ENCODE data around the gene ADAM22.

The ADAM22 gene

DNA sequence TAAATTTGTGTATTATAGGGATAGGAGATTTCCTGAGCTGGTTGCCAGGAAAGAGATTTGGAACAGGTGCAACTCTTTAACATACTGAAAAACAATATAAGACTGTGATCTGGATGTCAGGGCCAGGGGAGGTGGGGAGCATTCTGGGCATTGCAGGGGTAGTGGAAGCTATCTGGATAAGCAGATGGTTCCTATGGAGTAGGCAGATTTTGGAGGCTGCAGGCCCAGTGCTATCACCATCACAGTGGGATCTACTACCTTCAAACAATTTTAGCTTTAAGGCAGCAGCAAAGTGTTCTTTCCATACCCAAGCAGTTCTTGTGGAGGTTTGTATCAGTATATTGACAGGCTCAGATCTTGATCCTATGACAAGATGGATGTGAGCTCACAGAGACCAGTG is 71.1 kb downstream of the ADAM22 start:
- no peak for TF ChIP-seq CTCF (IDR thresholded peaks at IDR 0.05; ENCODE audit: low read depth, low read length)
- Histone ChIP-seq H3K4me1 (no peaks in the 10 kb centered on the region), H3K27me3 (no peaks in the 10 kb centered on the region), H3K4me3 (ENCODE audit: low read depth, low read length) (no peak overlapping the region), H3K36me3 (no peaks in the 10 kb centered on the region), H3K9me3 (no peaks in the 10 kb centered on the region)
- no peak for DNase-seq

DNA sequence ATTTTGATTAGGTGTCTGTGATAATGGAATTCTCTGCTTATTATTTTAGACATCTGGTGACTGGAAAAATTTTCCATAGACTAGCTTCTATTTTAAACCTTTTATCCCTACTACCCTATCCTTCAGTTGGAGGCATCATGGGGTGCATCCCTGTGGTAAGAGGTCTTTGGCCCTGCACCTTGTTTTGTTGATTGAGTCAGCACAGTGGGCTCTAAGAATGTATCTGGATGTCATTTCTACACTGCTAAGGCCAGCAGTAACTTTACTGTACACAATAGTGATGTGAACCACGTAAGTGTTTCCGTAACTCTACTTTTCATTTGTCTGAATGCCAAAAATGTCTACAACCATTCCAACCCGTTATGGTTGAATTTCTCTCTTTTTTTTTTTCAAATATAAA is 75.6 kb downstream of the ADAM22 start:
- no peak overlapping the region for H3K4me3 ChIP-seq (ENCODE audit: low read depth, low read length)
- DNase-seq = no peak
- no peaks in the 10 kb centered on the region for H3K9me3 ChIP-seq
- TF ChIP-seq CTCF (IDR thresholded peaks at IDR 0.05; ENCODE audit: low read depth, low read length) = no peak
- no peaks in the 10 kb centered on the region for H3K4me1 ChIP-seq
- H3K36me3 ChIP-seq = no peaks in the 10 kb centered on the region
- no peaks in the 10 kb centered on the region for H3K27me3 ChIP-seq

GRCh38 chr7:88012086-88012485 is 78.0 kb downstream of the ADAM22 start:
- no peak for TF ChIP-seq CTCF (IDR thresholded peaks at IDR 0.05; ENCODE audit: low read depth, low read length)
- no peak for DNase-seq
- H3K27me3 ChIP-seq = no peaks in the 10 kb centered on the region
- H3K4me3 ChIP-seq (ENCODE audit: low read depth, low read length) = no peak overlapping the region
- H3K4me1 ChIP-seq = no peaks in the 10 kb centered on the region
- no peaks in the 10 kb centered on the region for H3K9me3 ChIP-seq
- no peaks in the 10 kb centered on the region for H3K36me3 ChIP-seq

GRCh38 chr7:88013981-88014380 is 79.9 kb downstream of the ADAM22 start:
- H3K27me3 ChIP-seq = no peaks in the 10 kb centered on the region
- no peaks in the 10 kb centered on the region for H3K9me3 ChIP-seq
- no peak for DNase-seq
- TF ChIP-seq CTCF (IDR thresholded peaks at IDR 0.05; ENCODE audit: low read depth, low read length) = no peak
- no peak overlapping the region for H3K4me3 ChIP-seq (ENCODE audit: low read depth, low read length)
- no peaks in the 10 kb centered on the region for H3K4me1 ChIP-seq
- no peaks in the 10 kb centered on the region for H3K36me3 ChIP-seq

- H3K27me3 ChIP-seq = no peaks in the 10 kb centered on the region
- H3K9me3 ChIP-seq = no peaks in the 10 kb centered on the region
- no peak overlapping the region for H3K4me3 ChIP-seq (ENCODE audit: low read depth, low read length)
- DNase-seq = no peak
- H3K36me3 ChIP-seq = no peaks in the 10 kb centered on the region
- no peaks in the 10 kb centered on the region for H3K4me1 ChIP-seq
- no peak for TF ChIP-seq CTCF (IDR thresholded peaks at IDR 0.05; ENCODE audit: low read depth, low read length)
Observed at GRCh38 chr7:88014581-88014980, 80.5 kb downstream of the ADAM22 start.

DNA sequence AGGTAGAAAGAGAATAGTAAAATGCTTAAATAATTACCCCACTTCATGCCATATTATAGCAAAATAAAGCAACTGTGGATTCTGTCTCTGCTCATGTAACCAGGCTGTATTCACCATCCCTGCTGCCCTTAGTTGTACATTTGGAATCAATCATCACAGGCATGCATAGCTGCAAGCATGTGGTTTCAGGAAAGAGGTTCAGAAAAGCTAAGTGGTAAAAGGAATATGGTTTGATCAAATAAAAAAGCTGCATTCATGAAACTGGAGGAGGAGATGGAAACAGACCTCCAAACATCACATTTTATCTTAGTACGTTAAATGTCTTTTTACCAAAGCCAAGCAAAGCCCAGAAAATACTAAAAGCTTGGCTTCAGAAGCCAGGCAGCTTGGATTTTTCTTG is 81.3 kb downstream of the ADAM22 start:
- H3K4me3 ChIP-seq (ENCODE audit: low read depth, low read length) = no peak overlapping the region
- no peaks in the 10 kb centered on the region for H3K27me3 ChIP-seq
- DNase-seq = no peak
- no peak for TF ChIP-seq CTCF (IDR thresholded peaks at IDR 0.05; ENCODE audit: low read depth, low read length)
- no peaks in the 10 kb centered on the region for H3K36me3 ChIP-seq
- H3K4me1 ChIP-seq = no peaks in the 10 kb centered on the region
- H3K9me3 ChIP-seq = no peaks in the 10 kb centered on the region

Measured in BE2C (cell line).